Effector CD8-positive, alpha-beta T cell (primary cell): ENCODE results near the gene PPFIBP2.
"Not testable (repeated sequence)": the region's sequence is repeated elsewhere in the genome, so short reads cannot be mapped to it uniquely, and the experiment has no call there.

Experiments used
- DNase-seq: peaks from one replicate; lab custom pipeline; 2025; lab: John Stamatoyannopoulos, UW

PPFIBP2 gene

GRCh38 chr11:7499081-7499480 lies 14.7 kb upstream of the PPFIBP2 start:
- no peak for DNase-seq

DNA sequence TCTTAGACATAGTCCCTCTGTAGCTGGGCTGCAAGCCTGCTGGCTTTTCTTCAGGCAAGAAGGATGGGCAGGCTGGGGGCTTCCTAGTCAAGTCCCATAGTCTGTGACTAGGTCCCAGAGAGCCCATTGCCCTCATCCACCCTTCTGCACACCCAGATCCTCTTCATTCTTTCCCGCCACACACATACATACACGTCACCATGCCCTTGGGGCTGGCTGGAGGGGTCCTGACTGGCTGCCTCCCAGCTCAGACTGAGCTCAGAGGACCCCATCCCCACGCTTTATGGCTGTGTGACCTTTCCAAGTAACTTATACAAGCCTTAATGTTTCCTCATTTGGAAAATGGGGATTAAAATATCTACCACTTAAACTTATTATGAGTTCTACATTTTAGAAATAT lies 13.5 kb upstream of the PPFIBP2 start:
- no peak for DNase-seq

- no peak for DNase-seq
Measured at GRCh38 chr11:7501251-7501650, 12.5 kb upstream of the PPFIBP2 start.

DNA sequence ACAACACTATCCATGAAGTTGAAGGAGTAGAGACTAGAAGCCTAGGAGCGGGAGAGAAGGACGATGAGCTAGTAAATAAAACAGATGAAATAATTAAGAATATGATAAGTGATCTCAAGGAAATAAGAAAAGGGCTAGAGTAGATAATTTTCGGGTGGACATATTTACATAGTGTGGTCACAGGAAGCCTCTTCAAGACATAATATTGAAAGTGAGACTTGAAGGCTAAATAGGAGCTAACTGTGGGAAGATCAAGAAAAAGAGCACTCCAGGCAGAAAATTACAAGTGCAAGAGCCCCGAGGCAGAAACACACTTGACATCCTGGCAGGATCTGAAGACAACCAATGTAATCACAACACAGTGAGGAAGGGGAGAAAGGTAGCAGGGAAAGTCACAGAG lies 11.9 kb upstream of the PPFIBP2 start:
- no peak for DNase-seq

- DNase-seq: no peak
Measured at GRCh38 chr11:7506243-7506642, 7.6 kb upstream of the PPFIBP2 start.

DNA sequence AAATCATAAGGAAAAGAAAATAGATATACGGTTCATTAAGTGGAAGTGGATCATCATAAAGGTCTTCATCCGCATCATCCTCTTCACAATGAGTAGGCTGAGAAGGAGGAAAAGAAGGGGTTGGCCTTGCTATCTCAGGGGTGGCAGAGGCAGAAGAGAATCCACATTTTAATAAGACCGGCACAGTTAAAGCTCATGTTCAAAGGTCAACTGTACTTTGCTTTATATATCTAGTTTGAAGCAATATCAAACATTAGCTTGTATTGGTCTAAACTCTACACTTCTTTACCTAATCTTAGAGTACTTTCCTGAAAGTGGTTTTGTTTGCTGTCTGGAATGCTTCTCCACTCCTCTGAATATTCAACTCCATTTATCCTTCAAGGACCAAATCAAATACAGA lies 5.7 kb upstream of the PPFIBP2 start:
- DNase-seq: no peak

GRCh38 chr11:7509966-7510365 lies 3.8 kb upstream of the PPFIBP2 start:
- no peak for DNase-seq

DNA sequence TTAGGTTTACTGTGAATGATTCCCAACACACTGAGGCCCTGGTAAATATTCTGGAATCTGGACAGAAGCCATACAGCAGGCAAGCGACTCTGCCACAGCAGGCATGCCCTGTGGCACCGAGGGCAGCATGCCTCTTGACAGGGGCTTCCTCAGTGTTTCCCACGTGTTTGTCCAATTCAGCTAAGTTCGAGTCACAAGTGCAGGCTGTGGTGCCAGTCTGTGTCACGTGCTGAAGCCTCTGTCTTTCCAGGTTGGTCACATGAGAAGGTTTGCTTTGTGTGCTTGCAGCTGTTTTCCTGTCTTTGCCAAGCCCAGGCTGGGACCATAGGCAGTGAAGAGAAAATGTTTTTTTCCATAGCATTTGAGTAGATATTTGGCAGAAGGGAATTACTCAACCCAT lies 2.4 kb upstream of the PPFIBP2 start:
- no peak for DNase-seq

GRCh38 chr11:7512525-7513233 lies 1.1 kb upstream of the PPFIBP2 start:
- DNase-seq: peak; percentile 14

DNA sequence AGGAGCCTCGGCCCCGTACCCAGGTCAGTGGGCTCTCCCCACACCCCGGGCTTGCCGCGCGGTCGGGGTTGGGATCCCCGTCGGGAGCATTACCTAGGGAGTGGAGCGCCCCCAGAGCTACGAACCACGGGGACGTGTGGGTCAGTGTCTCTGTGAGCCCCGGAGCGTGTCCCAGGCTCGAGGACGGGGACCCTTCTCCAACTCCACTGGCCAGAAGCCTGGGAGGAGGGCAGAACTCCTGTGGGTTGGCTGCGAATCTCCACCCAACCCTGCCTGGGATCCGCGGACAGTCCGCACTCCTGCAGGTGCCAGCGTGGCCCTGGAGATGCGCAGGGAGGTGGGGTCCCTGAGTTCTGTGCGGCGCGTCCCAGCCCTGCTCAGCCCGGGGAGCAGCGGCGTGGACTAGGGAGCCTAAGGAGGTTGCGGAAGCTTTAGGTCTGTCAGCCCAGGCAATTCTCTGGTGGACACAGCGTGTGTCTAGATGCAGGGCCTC lies 346 bp downstream of the PPFIBP2 start:
- no peak for DNase-seq

- no peak for DNase-seq
Measured at GRCh38 chr11:7515447-7515886, 1.7 kb downstream of the PPFIBP2 start.

- no peak for DNase-seq
Measured at GRCh38 chr11:7516475-7516874, 2.7 kb downstream of the PPFIBP2 start.

DNA sequence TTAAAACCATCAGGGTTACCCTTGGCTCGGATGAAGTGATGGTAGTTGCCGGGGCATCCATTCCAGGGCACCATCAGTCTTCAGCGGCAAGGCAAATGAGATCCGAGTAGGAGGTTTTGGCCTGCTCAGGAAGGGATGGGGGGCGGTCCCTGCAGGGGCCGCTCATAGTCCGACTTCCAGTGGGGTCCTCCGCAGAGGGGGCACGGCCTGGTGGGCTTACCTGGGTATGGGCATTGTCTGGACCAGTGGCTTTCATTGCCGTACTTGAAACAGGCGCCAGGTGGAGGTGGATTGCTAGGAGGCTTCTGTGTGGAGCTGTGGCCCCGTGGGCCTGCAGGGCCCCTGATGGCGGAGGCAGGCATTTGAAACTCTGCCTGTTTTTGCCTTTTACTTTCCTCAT lies 3.9 kb downstream of the PPFIBP2 start:
- not testable (repeated sequence) for DNase-seq

- no peak for DNase-seq
Measured at GRCh38 chr11:7518811-7519562, 5.2 kb downstream of the PPFIBP2 start.

GRCh38 chr11:7520011-7520942 lies 6.5 kb downstream of the PPFIBP2 start:
- no peak for DNase-seq

DNA sequence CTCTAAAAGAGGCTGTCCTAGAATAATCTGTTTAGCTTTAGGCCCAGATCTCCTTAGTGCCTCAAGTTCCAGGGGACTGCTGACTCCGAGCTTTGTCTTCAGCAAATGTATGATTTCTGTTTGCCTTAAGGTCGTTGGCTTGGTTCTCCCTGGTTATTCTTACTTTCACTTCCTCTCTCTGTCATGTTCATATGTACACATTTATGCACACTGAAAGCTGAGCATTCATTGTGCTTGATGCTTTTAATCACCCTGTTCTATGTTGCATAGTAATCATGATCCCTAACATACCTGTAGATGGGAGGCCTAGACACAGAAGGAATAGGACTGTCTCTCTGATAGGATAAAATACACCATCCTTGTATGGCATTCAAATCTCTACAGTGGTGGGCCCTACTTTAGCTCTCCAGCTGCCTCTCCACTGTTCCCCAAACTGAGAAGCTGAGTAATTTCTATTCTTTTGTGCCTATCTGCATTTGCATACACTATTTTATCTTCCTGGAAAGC lies 7.2 kb downstream of the PPFIBP2 start:
- no peak for DNase-seq

DNA sequence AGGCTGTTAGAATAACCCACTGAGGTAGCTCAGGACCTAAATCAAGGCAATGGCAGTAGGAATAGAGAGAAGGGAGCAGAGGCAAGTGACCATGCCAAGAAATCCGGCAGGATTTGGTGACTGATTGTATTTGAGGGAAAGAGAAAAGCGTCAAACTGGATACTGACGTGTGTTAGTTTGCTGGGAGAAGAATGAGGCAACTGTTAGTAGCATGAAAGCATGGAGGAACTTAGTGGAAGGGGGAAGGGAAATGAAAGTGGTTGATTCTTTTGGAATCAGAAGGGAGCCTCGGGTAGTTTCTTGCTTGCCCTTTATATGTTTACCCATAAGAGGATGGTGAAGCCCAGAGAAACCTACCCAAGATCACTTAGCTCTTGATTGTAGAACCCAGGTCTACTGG lies 8.3 kb downstream of the PPFIBP2 start:
- DNase-seq: no peak

- DNase-seq: no peak
Measured at GRCh38 chr11:7522546-7522945, 8.7 kb downstream of the PPFIBP2 start.

GRCh38 chr11:7523416-7524210 lies 9.8 kb downstream of the PPFIBP2 start:
- DNase-seq: no peak

DNA sequence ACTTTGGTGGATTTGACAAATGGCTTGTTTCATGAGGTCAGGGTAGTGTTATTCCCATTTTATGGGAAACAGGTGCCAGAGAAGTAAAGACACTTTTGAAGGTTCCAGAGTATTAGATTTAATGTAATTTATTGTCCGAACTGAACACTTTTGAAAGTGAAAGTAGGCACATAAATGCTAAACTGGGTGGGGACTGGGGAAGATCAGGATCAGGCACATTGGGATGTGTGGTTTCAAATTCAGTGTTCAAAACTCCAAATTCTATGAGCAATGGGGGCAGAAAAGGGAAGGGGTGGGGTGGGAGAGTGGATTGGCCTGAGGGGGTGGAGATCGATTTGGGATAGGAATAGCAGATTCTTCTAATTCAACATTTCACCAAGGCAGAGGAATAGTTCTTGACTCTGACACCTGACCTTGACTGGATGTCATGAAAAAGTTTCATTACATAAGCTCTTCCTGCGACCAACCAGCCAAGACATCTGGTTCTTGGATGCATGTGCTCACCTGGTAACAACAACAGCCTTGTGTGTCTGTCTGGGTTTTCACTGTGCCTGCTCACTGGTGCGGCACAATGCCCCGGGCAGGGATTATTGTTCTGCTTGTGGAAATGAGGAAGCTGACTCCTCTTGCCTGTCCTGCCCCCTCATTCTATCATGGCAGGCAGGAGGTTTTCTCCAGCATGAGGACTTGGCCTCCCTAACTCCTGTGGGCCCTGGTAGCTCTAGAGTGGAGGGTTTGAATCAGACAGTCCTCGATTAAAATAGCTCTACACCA lies 10.8 kb downstream of the PPFIBP2 start:
- DNase-seq: no peak
